ENCODE measurements around the gene FCHO2.

FCHO2 gene

DNA sequence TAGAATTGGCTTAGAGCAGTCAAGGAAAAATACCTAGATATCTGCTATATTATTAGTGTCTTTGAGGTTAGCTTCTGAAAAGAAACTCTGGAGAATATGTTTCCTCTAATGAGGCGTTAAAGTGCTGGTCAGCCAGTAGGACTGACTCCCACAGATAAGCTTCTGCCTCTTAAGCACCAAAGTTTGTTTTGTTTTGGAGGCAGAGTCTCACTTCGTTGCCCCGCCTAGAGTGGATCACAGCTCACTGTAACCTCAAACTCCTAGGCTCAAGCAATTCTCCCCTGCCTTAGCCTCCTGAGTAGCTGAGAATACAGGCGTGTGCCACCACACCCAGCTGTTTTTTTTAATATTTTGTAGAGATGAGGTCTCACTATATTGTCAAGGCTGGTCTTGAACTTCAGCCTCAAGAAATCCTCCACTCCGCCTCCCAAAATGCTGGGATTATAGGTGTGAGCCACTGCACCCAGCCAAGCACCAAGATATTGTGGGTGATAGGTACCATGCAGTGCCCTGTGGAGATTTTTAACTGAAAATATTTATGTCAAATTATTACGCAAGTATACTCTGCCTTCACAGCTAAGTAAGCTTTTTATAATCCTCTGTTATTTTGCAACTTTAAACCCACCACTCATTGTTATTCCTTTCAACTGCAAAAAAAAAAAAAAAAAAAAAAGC lies 139.9 kb downstream of the FCHO2 start:
- Histone ChIP-seq H3K9me3 (ENCODE audit: control insufficient read depth, low read depth, low read length) (no peaks in the 10 kb centered on the region), H3K9ac (ENCODE audit: low read length) (no peak overlapping the region), H3K4me3 (ENCODE audit: low read length) (no peak overlapping the region), H3K27me3 (ENCODE audit: control insufficient read depth, insufficient read depth, low read length) (no peaks in the 10 kb centered on the region), H3K36me3 (ENCODE audit: control insufficient read depth, low read depth, low read length) (no peaks in the 10 kb centered on the region), H3K4me1 (ENCODE audit: control insufficient read depth, low read depth, low read length) (no peaks in the 10 kb centered on the region), H3K27ac (ENCODE audit: low read length) (no peak overlapping the region)

DNA sequence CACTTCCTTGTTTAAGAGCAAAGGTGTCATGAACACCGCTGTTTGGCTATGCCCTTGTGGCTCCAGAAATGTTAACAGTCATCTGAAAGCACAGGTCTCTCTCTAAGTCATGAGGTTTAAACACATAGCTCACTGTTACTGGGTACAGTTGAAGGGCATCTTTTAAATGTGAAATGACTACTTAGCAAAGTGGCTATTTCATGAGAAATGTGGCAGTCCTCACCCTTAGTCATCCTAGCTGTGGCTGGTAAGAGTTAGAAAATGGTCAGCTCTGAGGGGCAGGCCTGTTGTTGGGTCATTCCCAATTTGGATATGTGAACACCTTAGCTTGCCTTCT lies 140.4 kb downstream of the FCHO2 start:
- Histone ChIP-seq H3K9me3 (ENCODE audit: control insufficient read depth, low read depth, low read length) (no peaks in the 10 kb centered on the region), H3K4me1 (ENCODE audit: control insufficient read depth, low read depth, low read length) (no peaks in the 10 kb centered on the region), H3K9ac (ENCODE audit: low read length) (no peak overlapping the region), H3K4me3 (ENCODE audit: low read length) (no peak overlapping the region), H3K27me3 (ENCODE audit: control insufficient read depth, insufficient read depth, low read length) (no peaks in the 10 kb centered on the region), H3K36me3 (ENCODE audit: control insufficient read depth, low read depth, low read length) (no peaks in the 10 kb centered on the region), H3K27ac (ENCODE audit: low read length) (no peak overlapping the region)

DNA sequence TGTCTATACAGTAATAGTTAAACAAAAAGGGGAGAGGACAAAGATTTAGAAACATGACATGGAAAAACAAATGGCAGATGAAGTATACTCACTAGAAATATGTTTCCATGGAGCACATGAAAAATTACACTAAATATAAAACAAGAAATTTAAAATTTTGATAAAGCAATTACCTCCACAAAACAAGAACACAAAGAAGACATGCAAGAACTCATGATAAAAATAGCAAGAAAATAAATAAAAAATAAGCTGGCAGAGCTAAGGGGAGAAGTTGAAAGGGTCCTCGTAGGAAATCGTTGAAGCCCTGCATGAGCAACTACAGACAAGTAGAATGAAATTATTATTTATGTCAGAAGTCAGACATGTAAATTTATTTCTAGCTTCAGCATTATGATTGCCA lies 141.9 kb downstream of the FCHO2 start:
- Histone ChIP-seq H3K27ac (ENCODE audit: low read length) (no peak overlapping the region), H3K36me3 (ENCODE audit: control insufficient read depth, low read depth, low read length) (no peaks in the 10 kb centered on the region), H3K4me1 (ENCODE audit: control insufficient read depth, low read depth, low read length) (no peaks in the 10 kb centered on the region), H3K27me3 (ENCODE audit: control insufficient read depth, insufficient read depth, low read length) (no peaks in the 10 kb centered on the region), H3K9me3 (ENCODE audit: control insufficient read depth, low read depth, low read length) (no peaks in the 10 kb centered on the region), H3K9ac (ENCODE audit: low read length) (no peak overlapping the region), H3K4me3 (ENCODE audit: low read length) (no peak overlapping the region)

DNA sequence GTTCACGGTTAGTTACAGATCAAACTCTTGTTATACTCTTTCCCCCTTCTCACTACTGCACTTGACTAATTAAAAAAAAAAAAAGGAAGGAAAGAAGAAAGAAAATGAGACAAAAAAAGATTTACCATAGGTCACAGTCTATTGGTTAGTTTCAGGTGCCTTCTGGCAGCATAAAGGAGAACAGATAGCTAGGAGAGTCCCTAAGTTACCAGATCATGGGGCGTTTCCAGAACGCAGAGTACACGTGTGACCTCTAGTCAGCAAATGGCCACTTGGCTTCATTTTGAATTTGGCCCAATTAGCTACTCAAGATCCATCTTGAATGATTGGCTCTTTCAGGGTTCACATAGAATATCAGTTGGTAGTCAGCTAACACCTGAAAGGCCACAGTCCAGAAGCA lies 144.3 kb downstream of the FCHO2 start:
- H3K4me1 ChIP-seq (ENCODE audit: control insufficient read depth, low read depth, low read length), result no peaks in the 10 kb centered on the region
- no peak overlapping the region for H3K4me3 ChIP-seq (ENCODE audit: low read length)
- H3K27ac ChIP-seq (ENCODE audit: low read length), result no peak overlapping the region
- H3K36me3 ChIP-seq (ENCODE audit: control insufficient read depth, low read depth, low read length), result no peaks in the 10 kb centered on the region
- no peaks in the 10 kb centered on the region for H3K9me3 ChIP-seq (ENCODE audit: control insufficient read depth, low read depth, low read length)
- no peaks in the 10 kb centered on the region for H3K27me3 ChIP-seq (ENCODE audit: control insufficient read depth, insufficient read depth, low read length)
- H3K9ac ChIP-seq (ENCODE audit: low read length), result no peak overlapping the region

DNA sequence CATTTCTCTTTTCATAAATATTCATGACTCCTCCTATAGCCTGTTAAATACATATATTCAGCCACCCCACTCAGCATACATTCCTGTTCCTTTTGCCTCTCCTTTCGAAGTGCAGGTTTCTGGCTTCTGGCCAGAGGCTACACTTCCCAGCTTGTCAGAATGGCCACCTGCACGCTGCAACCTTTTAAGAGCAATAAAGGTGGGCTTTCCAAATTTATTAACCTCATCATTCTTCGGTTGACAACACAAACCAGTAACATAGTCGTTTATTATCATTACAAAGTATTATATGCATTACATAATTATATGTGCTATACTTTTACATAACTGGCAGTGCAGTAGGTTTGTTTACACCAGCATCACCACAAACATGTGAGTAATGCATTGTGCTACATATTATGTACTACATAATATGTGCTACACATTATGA lies 148.0 kb downstream of the FCHO2 start:
- H3K27ac ChIP-seq (ENCODE audit: low read length), result no peak overlapping the region
- no peaks in the 10 kb centered on the region for H3K36me3 ChIP-seq (ENCODE audit: control insufficient read depth, low read depth, low read length)
- H3K9me3 ChIP-seq (ENCODE audit: control insufficient read depth, low read depth, low read length), result no peaks in the 10 kb centered on the region
- H3K4me3 ChIP-seq (ENCODE audit: low read length), result no peak overlapping the region
- no peak overlapping the region for H3K9ac ChIP-seq (ENCODE audit: low read length)
- no peaks in the 10 kb centered on the region for H3K27me3 ChIP-seq (ENCODE audit: control insufficient read depth, insufficient read depth, low read length)
- no peaks in the 10 kb centered on the region for H3K4me1 ChIP-seq (ENCODE audit: control insufficient read depth, low read depth, low read length)

DNA sequence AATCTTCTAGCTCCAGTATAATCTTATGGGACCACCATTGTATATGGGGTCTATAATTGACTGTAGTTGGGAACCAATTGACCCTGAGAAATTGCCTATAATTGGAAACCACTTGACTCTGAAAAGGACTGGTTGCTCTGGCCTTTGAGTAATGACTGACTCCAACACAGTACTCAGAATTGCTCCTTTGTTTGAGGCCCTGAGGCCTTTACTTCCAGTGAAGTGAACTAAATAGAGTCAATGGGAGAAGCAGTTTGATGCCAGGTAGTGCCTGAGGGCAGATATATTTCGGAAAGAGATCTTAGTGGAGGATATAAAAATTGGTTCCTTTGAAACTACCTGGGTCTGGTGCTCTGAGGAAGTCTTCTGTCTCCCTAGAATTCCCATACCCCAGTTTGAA lies 148.5 kb downstream of the FCHO2 start:
- no peaks in the 10 kb centered on the region for H3K9me3 ChIP-seq (ENCODE audit: control insufficient read depth, low read depth, low read length)
- no peak overlapping the region for H3K4me3 ChIP-seq (ENCODE audit: low read length)
- no peaks in the 10 kb centered on the region for H3K36me3 ChIP-seq (ENCODE audit: control insufficient read depth, low read depth, low read length)
- H3K9ac ChIP-seq (ENCODE audit: low read length), result no peak overlapping the region
- no peaks in the 10 kb centered on the region for H3K27me3 ChIP-seq (ENCODE audit: control insufficient read depth, insufficient read depth, low read length)
- H3K27ac ChIP-seq (ENCODE audit: low read length), result no peak overlapping the region
- H3K4me1 ChIP-seq (ENCODE audit: control insufficient read depth, low read depth, low read length), result no peaks in the 10 kb centered on the region

DNA sequence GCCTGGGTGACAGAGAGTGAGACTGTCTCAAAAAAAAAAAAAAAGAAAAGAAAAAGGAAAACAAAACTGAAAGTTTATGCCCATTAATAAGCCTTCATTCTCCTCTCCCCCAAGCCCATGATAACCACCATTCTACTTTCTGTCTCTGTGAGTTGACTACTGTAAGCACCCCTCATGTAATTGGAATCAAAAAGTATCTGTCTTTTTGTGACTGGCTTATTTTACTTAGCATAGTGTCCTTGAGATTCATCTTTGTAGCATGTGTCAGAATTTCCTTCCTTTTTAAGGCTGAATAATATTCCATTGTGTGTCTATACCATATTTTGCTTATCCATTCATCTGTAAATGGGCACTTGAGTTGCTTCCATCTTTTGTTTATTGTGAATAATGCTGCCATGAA lies 150.5 kb downstream of the FCHO2 start:
- H3K9ac ChIP-seq (ENCODE audit: low read length), result no peak overlapping the region
- H3K9me3 ChIP-seq (ENCODE audit: control insufficient read depth, low read depth, low read length), result no peaks in the 10 kb centered on the region
- no peaks in the 10 kb centered on the region for H3K36me3 ChIP-seq (ENCODE audit: control insufficient read depth, low read depth, low read length)
- H3K27me3 ChIP-seq (ENCODE audit: control insufficient read depth, insufficient read depth, low read length), result no peaks in the 10 kb centered on the region
- H3K4me3 ChIP-seq (ENCODE audit: low read length), result no peak overlapping the region
- no peaks in the 10 kb centered on the region for H3K4me1 ChIP-seq (ENCODE audit: control insufficient read depth, low read depth, low read length)
- H3K27ac ChIP-seq (ENCODE audit: low read length), result no peak overlapping the region

DNA sequence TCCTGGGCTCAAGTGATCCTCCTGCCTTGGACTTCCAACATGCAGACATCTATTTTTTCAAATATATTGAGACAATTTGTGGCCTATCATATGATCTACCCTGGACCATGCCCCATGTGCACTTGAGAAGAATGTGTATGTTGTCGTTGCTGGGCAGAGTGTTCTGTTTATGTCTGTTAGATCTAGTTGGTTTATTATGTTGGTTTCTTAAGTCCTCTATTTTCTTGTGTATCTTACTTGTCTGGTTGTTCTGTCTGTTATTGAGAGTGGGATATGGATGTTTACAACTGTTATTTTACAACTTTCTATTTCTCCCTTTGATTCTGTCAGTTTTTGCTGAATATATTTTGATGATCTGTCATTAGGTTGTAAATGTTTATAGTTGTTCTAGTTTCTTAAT lies 154.3 kb downstream of the FCHO2 start:
- Histone ChIP-seq H3K27ac (ENCODE audit: low read length) (no peak overlapping the region), H3K9ac (ENCODE audit: low read length) (no peak overlapping the region), H3K36me3 (ENCODE audit: control insufficient read depth, low read depth, low read length) (no peaks in the 10 kb centered on the region), H3K9me3 (ENCODE audit: control insufficient read depth, low read depth, low read length) (no peaks in the 10 kb centered on the region), H3K27me3 (ENCODE audit: control insufficient read depth, insufficient read depth, low read length) (no peaks in the 10 kb centered on the region), H3K4me3 (ENCODE audit: low read length) (no peak overlapping the region), H3K4me1 (ENCODE audit: control insufficient read depth, low read depth, low read length) (no peaks in the 10 kb centered on the region)

DNA sequence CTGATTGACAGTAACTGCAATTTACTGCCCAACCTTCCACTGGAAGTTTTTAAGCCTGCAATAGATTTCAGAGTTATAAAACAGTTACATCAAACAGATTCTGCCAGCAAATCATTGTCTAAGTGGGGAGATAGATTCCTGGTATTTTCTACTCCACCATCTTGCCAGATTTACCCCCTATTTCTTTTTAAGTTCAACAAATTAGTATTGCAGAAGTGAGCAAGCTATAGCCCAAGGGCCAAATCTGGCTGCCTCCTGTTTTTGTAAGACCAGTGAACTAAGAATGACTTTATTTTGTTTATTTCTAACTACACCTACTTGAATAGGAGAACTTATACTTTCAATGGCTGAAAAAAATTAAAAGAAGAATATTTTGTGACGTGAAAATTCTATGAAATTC lies 155.7 kb downstream of the FCHO2 start:
- Histone ChIP-seq H3K27me3 (ENCODE audit: control insufficient read depth, insufficient read depth, low read length) (no peaks in the 10 kb centered on the region), H3K4me3 (ENCODE audit: low read length) (no peak overlapping the region), H3K4me1 (ENCODE audit: control insufficient read depth, low read depth, low read length) (no peaks in the 10 kb centered on the region), H3K27ac (ENCODE audit: low read length) (no peak overlapping the region), H3K9me3 (ENCODE audit: control insufficient read depth, low read depth, low read length) (no peaks in the 10 kb centered on the region), H3K9ac (ENCODE audit: low read length) (no peak overlapping the region), H3K36me3 (ENCODE audit: control insufficient read depth, low read depth, low read length) (no peaks in the 10 kb centered on the region)

DNA sequence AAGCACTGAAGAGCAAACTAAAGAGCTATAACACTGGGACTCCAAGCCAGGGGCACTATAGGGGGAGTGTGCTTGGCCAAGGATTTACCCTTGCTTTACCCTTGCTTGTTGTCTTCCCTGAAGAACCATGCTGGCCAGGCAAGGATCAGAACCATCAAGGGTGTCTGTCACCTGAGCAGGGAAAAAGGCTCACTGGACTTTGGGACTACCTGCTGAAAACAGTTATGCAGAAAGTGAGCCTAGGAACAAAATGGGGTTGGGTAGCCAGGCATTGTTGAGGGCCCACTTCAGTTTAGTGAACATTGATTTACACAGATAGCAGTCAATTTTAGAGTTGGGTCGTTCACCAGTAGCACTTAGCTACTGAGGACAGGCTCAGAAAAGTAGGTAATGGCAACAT lies 156.5 kb downstream of the FCHO2 start:
- no peaks in the 10 kb centered on the region for H3K9me3 ChIP-seq (ENCODE audit: control insufficient read depth, low read depth, low read length)
- H3K9ac ChIP-seq (ENCODE audit: low read length), result no peak overlapping the region
- H3K4me1 ChIP-seq (ENCODE audit: control insufficient read depth, low read depth, low read length), result no peaks in the 10 kb centered on the region
- H3K27ac ChIP-seq (ENCODE audit: low read length), result no peak overlapping the region
- no peaks in the 10 kb centered on the region for H3K27me3 ChIP-seq (ENCODE audit: control insufficient read depth, insufficient read depth, low read length)
- no peaks in the 10 kb centered on the region for H3K36me3 ChIP-seq (ENCODE audit: control insufficient read depth, low read depth, low read length)
- H3K4me3 ChIP-seq (ENCODE audit: low read length), result no peak overlapping the region

DNA sequence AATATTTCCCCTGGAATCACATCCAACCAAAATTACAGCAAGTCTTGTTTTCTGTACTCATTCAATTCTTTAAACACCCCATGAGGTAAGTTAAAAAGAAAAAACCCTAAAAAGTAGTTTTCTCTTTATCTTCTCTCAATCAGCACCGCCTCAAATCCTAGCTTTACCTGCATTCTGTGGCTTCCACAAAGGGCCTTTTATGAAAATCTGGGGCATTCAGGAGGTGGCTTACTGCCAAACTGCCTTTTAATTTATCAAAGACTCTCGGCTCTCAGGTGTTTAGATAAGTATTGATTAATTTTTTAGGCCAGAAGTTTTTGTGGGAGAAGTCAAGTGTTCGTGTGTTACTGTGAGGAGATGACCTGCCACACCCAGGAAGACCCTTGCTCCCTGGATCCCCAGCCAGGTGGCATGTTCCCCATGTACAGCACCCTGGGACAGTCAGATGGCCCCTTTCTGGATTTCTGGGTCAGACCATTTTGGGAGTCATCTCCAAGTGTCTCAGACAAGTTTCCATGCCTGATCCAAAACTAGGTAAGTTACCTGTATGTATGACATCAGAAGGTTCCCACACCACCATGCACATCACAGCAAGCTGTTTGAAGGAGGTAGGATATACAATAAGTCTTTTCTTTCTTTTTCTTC lies 158.3 kb downstream of the FCHO2 start:
- peaks cover 12% of the 10 kb centered on the region for H3K27me3 ChIP-seq (ENCODE audit: control insufficient read depth, insufficient read depth, low read length)
- no peaks in the 10 kb centered on the region for H3K4me1 ChIP-seq (ENCODE audit: control insufficient read depth, low read depth, low read length)
- H3K4me3 ChIP-seq (ENCODE audit: low read length), result no peak overlapping the region
- no peak overlapping the region for H3K9ac ChIP-seq (ENCODE audit: low read length)
- no peaks in the 10 kb centered on the region for H3K9me3 ChIP-seq (ENCODE audit: control insufficient read depth, low read depth, low read length)
- H3K27ac ChIP-seq (ENCODE audit: low read length), result no peak overlapping the region
- H3K36me3 ChIP-seq (ENCODE audit: control insufficient read depth, low read depth, low read length), result no peaks in the 10 kb centered on the region

DNA sequence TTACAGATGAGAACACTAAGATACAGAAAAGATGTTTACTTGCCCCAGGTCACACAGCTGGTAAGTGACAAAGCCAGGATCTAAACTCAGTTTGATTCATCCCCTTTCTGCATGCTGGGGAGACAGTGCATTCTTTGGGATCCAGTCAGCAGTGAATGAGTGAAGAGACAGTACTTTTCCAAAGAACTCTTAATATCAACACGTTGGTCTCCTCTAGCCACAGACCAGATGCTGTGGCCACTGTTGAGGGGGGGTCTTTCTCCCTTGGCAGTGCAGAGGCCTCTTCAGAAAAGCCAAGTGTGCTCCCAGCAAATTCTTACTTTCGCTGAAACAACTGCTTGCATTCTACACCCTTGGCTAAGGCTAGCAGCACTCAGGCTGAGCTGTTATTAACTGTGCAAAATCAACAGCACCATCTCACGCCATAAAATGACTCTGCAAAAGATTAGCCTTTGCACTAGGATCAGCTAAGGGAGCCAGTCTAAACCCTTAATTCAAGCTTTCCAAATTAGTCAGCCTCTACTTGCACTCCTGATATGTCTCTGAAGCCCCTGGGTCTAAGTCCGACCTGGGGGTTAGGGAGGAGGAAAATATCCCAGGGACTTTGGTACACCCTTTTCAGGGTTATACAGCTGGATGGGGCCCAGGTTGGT lies 159.7 kb downstream of the FCHO2 start:
- peaks cover 25% of the 10 kb centered on the region for H3K27me3 ChIP-seq (ENCODE audit: control insufficient read depth, insufficient read depth, low read length)
- H3K36me3 ChIP-seq (ENCODE audit: control insufficient read depth, low read depth, low read length), result no peaks in the 10 kb centered on the region
- no peak overlapping the region for H3K4me3 ChIP-seq (ENCODE audit: low read length)
- no peak overlapping the region for H3K27ac ChIP-seq (ENCODE audit: low read length)
- no peak overlapping the region for H3K9ac ChIP-seq (ENCODE audit: low read length)
- H3K9me3 ChIP-seq (ENCODE audit: control insufficient read depth, low read depth, low read length), result no peaks in the 10 kb centered on the region
- H3K4me1 ChIP-seq (ENCODE audit: control insufficient read depth, low read depth, low read length), result no peaks in the 10 kb centered on the region
